ENCODE measurements around the gene CYS1. TPM values are rescaled to one million over a fixed set of nuclear protein-coding genes. Genes with fewer than 3 reads are reported as not detected.
A peak's percentile ranks its signal among the peaks of the same experiment; 100 is the strongest.

Gene CYS1
- total RNA-seq, 1 donor from 2014 or later = not detected

DNA sequence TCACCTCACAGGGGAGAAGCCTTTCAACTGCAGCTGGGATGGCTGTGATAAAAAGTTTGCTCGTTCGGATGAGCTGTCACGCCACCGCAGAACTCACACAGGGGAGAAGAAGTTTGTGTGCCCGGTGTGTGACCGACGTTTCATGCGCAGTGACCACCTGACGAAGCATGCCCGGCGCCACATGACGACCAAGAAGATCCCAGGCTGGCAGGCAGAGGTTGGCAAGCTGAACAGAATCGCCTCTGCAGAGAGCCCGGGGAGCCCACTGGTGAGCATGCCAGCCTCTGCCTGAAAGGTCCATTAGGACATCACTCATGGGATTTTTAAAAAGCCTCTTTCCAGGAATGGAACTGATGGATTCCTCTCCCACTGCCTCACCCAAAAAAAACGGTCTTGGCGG is 28.0 kb downstream of the CYS1 start:
- TF ChIP-seq, protein P1, sequence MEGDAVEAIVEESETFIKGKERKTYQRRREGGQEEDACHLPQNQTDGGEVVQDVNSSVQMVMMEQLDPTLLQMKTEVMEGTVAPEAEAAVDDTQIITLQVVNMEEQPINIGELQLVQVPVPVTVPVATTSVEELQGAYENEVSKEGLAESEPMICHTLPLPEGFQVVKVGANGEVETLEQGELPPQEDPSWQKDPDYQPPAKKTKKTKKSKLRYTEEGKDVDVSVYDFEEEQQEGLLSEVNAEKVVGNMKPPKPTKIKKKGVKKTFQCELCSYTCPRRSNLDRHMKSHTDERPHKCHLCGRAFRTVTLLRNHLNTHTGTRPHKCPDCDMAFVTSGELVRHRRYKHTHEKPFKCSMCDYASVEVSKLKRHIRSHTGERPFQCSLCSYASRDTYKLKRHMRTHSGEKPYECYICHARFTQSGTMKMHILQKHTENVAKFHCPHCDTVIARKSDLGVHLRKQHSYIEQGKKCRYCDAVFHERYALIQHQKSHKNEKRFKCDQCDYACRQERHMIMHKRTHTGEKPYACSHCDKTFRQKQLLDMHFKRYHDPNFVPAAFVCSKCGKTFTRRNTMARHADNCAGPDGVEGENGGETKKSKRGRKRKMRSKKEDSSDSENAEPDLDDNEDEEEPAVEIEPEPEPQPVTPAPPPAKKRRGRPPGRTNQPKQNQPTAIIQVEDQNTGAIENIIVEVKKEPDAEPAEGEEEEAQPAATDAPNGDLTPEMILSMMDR (conservative IDR thresholded peaks at IDR 0.05) = no peak
- peaks cover 6% of the 10 kb centered on the region for H3K36me3 Mint-ChIP-seq (ENCODE audit: low read depth)
- peaks cover 11% of the 10 kb centered on the region for H3K4me1 Mint-ChIP-seq
- H3K9me3 Mint-ChIP-seq = no peaks in the 10 kb centered on the region
- DNase-seq (ENCODE audit: low read depth, low spot score) = no peak
- H3K27me3 Mint-ChIP-seq (ENCODE audit: low read depth) = peaks cover 2% of the 10 kb centered on the region
- no peak overlapping the region for H3K27ac Mint-ChIP-seq (ENCODE audit: unreplicated experiment)
- H3K4me3 Mint-ChIP-seq = no peak overlapping the region

DNA sequence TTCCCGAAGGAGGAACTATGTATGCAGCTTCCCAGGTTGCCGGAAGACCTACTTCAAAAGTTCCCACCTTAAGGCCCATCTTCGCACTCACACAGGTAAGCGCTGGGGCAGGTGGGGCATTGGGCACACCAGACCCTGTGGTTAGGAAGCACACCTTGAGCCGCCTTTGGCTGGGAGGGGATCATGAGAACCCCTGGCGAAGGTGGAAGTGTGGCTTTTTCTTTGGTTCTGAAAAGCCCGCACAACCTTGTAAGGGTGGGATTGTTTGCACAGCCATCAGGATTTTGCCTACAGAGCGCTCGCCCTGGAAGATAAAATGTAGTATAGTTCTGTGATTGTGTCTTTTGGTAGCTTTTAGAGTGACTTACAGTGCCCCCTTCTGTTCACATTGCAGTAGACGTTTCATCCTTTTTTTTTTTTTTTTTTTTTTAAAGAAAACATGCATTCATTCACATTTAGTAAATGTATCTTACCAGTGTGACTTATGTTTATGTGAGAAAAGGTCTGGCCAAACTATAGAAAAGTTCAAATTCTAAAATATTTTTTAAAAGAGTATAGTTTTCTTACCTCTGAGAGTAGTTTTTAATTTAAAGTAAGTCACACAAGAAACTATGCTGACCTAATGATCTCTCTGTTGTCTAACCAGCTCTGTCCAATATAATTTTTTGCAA is 31.6 kb downstream of the CYS1 start:
- no peak overlapping the region for H3K27ac Mint-ChIP-seq (ENCODE audit: unreplicated experiment)
- no peaks in the 10 kb centered on the region for H3K27me3 Mint-ChIP-seq (ENCODE audit: low read depth)
- H3K4me1 Mint-ChIP-seq = peaks cover 4% of the 10 kb centered on the region
- H3K4me3 Mint-ChIP-seq = peak overlapping the region; percentile 49
- DNase-seq (ENCODE audit: low read depth, low spot score) = no peak
- no peaks in the 10 kb centered on the region for H3K9me3 Mint-ChIP-seq
- TF ChIP-seq, protein P1 (conservative IDR thresholded peaks at IDR 0.05) = peak; percentile 81
- peaks cover 10% of the 10 kb centered on the region for H3K36me3 Mint-ChIP-seq (ENCODE audit: low read depth)

DNA sequence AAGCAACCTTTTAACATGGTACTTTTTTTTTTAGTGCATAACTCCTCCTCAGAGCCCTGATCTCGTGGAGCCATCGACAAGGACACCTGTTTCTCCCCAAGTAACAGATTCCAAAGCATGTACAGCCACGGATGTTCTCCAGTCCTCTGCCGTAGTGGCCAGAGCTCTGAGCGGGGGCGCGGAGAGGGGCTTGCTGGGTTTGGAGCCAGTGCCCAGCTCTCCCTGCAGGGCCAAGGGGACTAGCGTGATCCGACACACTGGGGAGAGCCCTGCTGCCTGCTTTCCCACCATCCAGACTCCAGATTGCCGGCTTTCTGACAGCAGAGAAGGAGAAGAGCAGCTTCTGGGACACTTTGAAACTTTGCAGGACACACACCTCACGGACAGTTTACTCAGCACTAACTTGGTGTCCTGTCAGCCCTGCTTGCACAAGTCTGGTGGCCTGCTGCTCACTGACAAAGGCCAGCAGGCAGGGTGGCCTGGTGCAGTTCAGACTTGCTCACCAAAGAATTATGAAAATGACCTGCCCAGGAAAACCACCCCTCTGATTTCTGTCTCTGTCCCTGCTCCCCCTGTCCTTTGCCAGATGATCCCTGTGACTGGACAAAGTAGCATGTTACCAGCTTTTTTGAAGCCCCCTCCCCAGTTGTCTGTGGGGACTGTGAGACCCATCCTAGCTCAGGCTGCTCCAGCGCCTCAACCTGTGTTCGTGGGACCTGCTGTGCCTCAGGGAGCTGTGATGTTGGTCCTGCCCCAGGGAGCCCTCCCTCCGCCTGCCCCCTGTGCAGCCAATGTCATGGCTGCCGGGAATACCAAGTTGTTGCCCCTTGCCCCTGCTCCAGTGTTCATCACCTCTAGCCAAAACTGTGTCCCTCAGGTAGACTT is 32.4 kb downstream of the CYS1 start:
- Mint-ChIP-seq H3K4me1 (peaks cover 6% of the 10 kb centered on the region), H3K27ac (ENCODE audit: unreplicated experiment) (peak overlapping the region; percentile 13), H3K9me3 (no peaks in the 10 kb centered on the region), H3K27me3 (ENCODE audit: low read depth) (no peaks in the 10 kb centered on the region), H3K36me3 (ENCODE audit: low read depth) (peaks cover 10% of the 10 kb centered on the region), H3K4me3 (peak overlapping the region; percentile 49)
- no peak for DNase-seq (ENCODE audit: low read depth, low spot score)
- TF ChIP-seq, protein P1 (conservative IDR thresholded peaks at IDR 0.05) = no peak

DNA sequence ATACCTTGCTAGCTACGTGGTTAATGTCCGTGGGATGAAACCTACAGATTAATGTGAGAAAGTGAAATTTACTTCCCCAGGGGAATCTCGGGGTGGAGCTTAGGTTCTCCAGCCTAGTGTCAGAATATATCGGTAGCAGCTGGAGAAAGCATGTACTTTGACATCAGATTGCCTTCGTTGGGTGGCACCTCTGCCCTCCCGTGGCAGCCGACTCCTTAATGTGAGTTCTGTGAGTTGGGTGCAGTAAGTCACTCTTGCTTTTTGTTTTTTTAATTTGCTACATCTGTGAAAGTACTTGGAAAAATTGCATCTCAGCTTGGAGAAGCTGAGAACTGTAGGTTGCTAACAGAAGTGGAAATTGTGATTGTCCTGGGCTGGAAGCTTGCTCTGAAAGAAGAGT is 33.3 kb downstream of the CYS1 start:
- peaks cover 14% of the 10 kb centered on the region for H3K4me1 Mint-ChIP-seq
- no peaks in the 10 kb centered on the region for H3K9me3 Mint-ChIP-seq
- peaks cover 5% of the 10 kb centered on the region for H3K27me3 Mint-ChIP-seq (ENCODE audit: low read depth)
- peak overlapping the region; percentile 13 for H3K27ac Mint-ChIP-seq (ENCODE audit: unreplicated experiment)
- DNase-seq (ENCODE audit: low read depth, low spot score) = no peak
- TF ChIP-seq, protein P1 (conservative IDR thresholded peaks at IDR 0.05) = no peak
- H3K4me3 Mint-ChIP-seq = no peak overlapping the region
- peaks cover 10% of the 10 kb centered on the region for H3K36me3 Mint-ChIP-seq (ENCODE audit: low read depth)

DNA sequence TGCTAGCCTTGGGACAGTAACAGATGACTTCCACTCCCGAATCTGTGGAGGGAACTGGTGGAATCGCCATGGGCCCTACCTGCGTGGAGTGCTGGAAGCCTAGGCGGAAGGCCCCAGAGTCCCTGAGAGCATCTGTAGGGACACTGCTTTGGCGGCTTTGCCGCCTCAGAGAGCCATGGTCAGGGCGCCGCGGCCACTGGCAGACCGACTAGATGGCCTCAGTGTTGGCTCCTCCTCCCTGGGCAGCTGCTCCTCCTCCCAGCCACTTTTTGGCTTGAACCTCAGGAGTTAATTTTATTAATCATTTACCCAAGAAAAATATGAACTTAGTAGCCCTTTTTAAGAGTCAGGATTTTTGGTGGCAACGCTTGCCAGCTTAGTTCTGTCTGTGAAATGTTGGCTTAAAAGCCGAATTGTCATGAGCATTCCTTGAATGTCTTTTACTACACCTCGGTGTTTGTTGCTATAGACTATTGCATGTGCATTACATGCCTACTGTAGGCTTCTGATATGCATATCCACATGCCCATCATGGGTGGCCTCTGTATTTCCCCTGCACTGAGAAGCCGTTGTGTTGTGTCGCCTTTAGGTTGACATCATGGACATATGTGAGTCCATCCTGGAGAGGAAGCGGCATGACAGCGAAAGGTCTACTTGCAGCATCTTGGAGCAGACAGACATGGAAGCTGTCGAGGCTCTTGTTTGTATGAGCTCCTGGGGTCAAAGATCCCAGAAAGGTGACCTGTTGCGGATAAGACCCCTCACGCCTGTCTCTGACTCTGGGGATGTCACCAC is 34.5 kb downstream of the CYS1 start:
- peaks cover 10% of the 10 kb centered on the region for H3K36me3 Mint-ChIP-seq (ENCODE audit: low read depth)
- no peak overlapping the region for H3K27ac Mint-ChIP-seq (ENCODE audit: unreplicated experiment)
- TF ChIP-seq, protein P1 (conservative IDR thresholded peaks at IDR 0.05) = no peak
- DNase-seq (ENCODE audit: low read depth, low spot score) = no peak
- H3K9me3 Mint-ChIP-seq = no peaks in the 10 kb centered on the region
- peak overlapping the region; percentile 39 for H3K4me3 Mint-ChIP-seq
- H3K4me1 Mint-ChIP-seq = peaks cover 15% of the 10 kb centered on the region
- H3K27me3 Mint-ChIP-seq (ENCODE audit: low read depth) = peaks cover 15% of the 10 kb centered on the region

Data from neural crest cell (in vitro differentiated cells).